Esophagus squamous epithelium (tissue), 5 donors: ENCODE data around the gene NOL9. TPM values are rescaled to one million over a fixed set of nuclear protein-coding genes. Genes with fewer than 3 reads are reported as not detected.

Source experiments
- DNase-seq: peaks from one replicate; lab custom pipeline; 2025; lab: John Stamatoyannopoulos, UW
- H3K27ac ChIP-seq, 4 donors: fragments of 200-600 bp; sonication (generic); one replicate each; pipeline ENCODE4 v1.5.1; 2016 to 2019; ENCODE audit warnings: mild to moderate bottlenecking in 1 of 4
- H3K27me3 ChIP-seq, 4 donors: fragments of 200-600 bp; sonication (generic); 1 replicate in 3 of 4; 2 replicates in 1 of 4; pipeline versions ENCODE4 v1.5.1 to v1.6.0; 2017 to 2021; ENCODE audit warnings: antibody characterized with exemption in 1 of 4
- H3K36me3 ChIP-seq, 3 donors: fragments of 200-600 bp; sonication (generic); one replicate each; pipeline ENCODE4 v1.5.1; 2016 to 2019
- H3K4me1 ChIP-seq, 3 donors: fragments of 200-600 bp; sonication (generic); one replicate each; pipeline ENCODE4 v1.5.1; 2017 to 2019
- H3K4me3 ChIP-seq, 4 donors: fragments of 200-600 bp; sonication (generic); 1 replicate in 3 of 4; 2 replicates in 1 of 4; pipeline ENCODE4 v1.5.1; 2016 to 2019; ENCODE audit warnings: mild to moderate bottlenecking in 2 of 4, moderate library complexity in 1 of 4
- H3K9me3 ChIP-seq, 3 donors: fragments of 200-600 bp; sonication (generic); one replicate each; pipeline ENCODE4 v1.5.1; 2016 to 2019
- POLR2A ChIP-seq, 4 donors: fragments of 450-650 bp; IDR thresholded peaks; one replicate each; pipeline ENCODE4 v1.6.1; 2017; ENCODE audit warnings: antibody characterized with exemption in 4 of 4, mild to moderate bottlenecking in 4 of 4, moderate library complexity in 3 of 4
- WGBS, 2 donors: methylation state at CpG; one replicate each; pipeline ENCODE4 v1.1.5; 2018; 5-methylcytosine and 5-hydroxymethylcytosine counted together
- intact Hi-C: fragments of 100-400 bp; cut with DNase I; formaldehyde crosslinking; loops from one replicate; pipeline ENCODE4 v1.15.0; 2022
- total RNA-seq, 4 donors: library from RNA; depleted of rRNA; stranded (reverse); fragments of >200 nt; gene quantifications; one replicate each; pipeline ENCODE4 v1.1.0, GENCODE V29; 2016
- TF ChIP-seq, protein P1 (sequence below), 6 experiments: fragments of 450-650 bp in 4 of 6; fragments of 200-600 bp in 2 of 6; sonication (generic) in 2 of 6; IDR thresholded peaks; one replicate each; pipeline ENCODE4 v1.5.1; 2016 to 2019; ENCODE audit warnings: antibody characterized with exemption in 6 of 6, mild to moderate bottlenecking in 4 of 6, moderate library complexity in 4 of 6
- donor health status: DM: yes; HTN: yes; CAD: no.

Gene NOL9
- total RNA-seq, 4 donors from 2014 or later = 13.0 to 36.4 (median 22.3) TPM

DNA sequence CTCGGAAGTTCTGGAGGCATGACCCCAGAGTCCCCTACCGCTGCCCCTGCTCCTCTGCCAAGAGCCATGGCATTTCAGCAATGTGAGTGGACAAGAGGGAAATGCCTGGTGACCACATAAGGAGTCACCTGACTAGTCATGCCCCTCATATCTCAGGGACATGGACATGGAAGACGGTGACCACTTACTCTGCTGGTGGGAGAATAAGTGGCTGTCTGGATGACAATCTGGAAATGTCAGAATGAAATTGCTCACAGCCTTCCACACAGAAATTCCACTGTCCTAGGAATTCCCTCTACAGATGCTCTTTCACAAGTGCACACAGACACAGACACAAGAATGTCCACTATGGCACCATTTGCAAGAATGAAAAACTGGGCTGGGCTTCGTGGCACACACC lies 38.5 kb downstream of the NOL9 start:
- Histone ChIP-seq H3K27ac (no peak overlapping the region), H3K27me3 (no peaks in the 10 kb centered on the region), H3K36me3 (no peaks in the 10 kb centered on the region), H3K4me3 (no peak overlapping the region), H3K4me1 (peaks cover 16 to 41% (median 22%) of the 10 kb centered on the region in 3 donors), H3K9me3 (no peaks in the 10 kb centered on the region)
- no peak for TF ChIP-seq POLR2A (IDR thresholded peaks at IDR 0.05)
- TF ChIP-seq, protein P1, sequence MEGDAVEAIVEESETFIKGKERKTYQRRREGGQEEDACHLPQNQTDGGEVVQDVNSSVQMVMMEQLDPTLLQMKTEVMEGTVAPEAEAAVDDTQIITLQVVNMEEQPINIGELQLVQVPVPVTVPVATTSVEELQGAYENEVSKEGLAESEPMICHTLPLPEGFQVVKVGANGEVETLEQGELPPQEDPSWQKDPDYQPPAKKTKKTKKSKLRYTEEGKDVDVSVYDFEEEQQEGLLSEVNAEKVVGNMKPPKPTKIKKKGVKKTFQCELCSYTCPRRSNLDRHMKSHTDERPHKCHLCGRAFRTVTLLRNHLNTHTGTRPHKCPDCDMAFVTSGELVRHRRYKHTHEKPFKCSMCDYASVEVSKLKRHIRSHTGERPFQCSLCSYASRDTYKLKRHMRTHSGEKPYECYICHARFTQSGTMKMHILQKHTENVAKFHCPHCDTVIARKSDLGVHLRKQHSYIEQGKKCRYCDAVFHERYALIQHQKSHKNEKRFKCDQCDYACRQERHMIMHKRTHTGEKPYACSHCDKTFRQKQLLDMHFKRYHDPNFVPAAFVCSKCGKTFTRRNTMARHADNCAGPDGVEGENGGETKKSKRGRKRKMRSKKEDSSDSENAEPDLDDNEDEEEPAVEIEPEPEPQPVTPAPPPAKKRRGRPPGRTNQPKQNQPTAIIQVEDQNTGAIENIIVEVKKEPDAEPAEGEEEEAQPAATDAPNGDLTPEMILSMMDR (IDR thresholded peaks at IDR 0.05) = no peak
- no peak for DNase-seq
- intact Hi-C loops = no loop called here
- 90 to 93% methylated on average over 4 of the region's 4 CpGs for WGBS, 2 donors

DNA sequence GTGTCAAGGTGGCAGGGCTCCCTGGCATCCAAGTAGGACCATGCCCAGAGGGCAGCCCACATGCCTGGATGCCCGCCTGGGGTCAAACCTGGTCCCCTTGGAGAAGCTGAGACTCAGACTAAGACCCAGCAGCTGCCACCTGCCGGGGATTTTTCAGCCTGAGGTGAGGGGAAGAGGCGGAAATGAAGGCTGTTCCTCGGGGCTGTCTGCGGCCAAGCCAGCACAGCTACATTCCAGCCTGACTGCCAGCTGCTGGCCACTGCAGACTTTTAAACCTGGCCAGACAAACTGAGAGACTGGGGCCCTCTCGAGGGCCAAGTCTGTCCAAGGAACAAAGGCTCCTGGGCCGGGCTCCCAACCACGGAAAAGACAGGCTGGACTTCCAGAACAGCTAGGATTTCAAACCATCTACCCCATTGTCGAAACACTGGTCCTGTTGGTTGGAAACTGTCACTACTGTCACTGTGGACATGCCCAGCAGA lies 41.0 kb downstream of the NOL9 start:
- Histone ChIP-seq H3K36me3 (no peaks in the 10 kb centered on the region), H3K9me3 (no peaks in the 10 kb centered on the region), H3K27me3 (peaks cover 0 to 9% (median 0%) of the 10 kb centered on the region in 4 donors), H3K4me3 (no peak overlapping the region), H3K27ac (no peak overlapping the region), H3K4me1 (peaks cover 0 to 17% (median 7%) of the 10 kb centered on the region in 3 donors)
- TF ChIP-seq POLR2A (IDR thresholded peaks at IDR 0.05) = no peak
- TF ChIP-seq, protein P1 (IDR thresholded peaks at IDR 0.05) = no peak
- no peak for DNase-seq
- WGBS, 2 donors = 44 to 50% methylated on average over 3 to 5 of the region's 9 CpGs
- intact Hi-C loops = no loop called here

DNA sequence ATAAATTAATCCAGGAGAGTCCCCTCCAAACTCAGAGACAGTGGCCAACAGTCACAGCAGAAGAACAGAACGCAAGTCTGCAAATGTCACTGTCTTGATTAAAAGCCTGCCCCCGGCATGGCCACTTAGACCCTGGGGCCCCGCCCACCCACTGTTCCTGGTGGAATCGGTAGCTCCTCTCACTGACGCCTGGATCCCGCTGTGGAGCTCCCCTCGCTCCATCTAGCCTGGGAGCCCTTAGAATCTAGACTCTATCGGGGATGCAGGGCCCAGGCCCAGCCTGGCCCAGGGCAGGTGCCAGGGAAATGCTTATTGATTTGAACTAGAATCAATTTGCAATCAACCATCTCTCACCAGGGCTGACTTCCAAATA lies 41.4 kb downstream of the NOL9 start:
- TF ChIP-seq POLR2A (IDR thresholded peaks at IDR 0.05) = no peak
- TF ChIP-seq, protein P1 (IDR thresholded peaks at IDR 0.05) = no peak
- DNase-seq = no peak
- H3K4me1 ChIP-seq = peaks cover 0 to 17% (median 7%) of the 10 kb centered on the region in 3 donors
- intact Hi-C loops = no loop called here
- peaks cover 0 to 13% (median 0%) of the 10 kb centered on the region in 4 donors for H3K27me3 ChIP-seq
- H3K4me3 ChIP-seq = no peak overlapping the region
- H3K27ac ChIP-seq = no peak overlapping the region
- H3K9me3 ChIP-seq = no peaks in the 10 kb centered on the region
- WGBS, 2 donors = 68 to 72% methylated on average over 7 to 8 of the region's 8 CpGs
- H3K36me3 ChIP-seq = no peaks in the 10 kb centered on the region

DNA sequence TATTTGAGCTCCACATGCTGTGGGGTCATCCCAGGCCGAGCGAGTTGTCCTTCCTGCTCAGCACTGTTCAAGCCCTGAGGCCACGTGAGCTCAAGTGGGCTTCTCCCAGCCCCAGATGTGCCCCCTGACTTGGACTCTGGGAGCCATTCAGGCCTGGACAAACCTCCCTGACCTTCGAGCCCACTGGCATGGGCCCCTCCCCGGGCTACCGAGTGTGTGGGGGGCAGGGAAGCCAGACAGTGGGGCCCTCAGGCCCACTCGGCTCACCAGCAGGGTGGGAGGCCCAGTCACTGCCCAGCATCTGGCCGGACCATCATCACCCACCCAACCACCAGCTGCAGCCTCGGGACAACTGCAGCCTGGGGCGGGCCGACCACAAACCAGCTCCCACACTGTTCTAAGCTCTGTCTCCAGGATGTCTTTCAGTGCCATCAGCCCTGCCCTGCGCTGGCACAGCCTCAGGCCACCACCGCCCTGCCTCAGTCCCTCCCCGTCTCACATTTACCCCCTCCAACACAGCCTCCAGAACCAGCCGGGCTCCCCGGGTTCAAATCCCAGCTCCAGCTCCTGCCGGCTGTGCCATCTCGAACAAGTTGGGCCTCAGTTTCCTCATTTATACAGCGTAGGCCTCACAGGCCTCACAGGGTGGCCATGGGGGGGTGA lies 41.9 kb downstream of the NOL9 start:
- intact Hi-C loops = no loop called here
- H3K27ac ChIP-seq = no peak overlapping the region
- peaks cover 0 to 17% (median 7%) of the 10 kb centered on the region in 3 donors for H3K4me1 ChIP-seq
- no peak for TF ChIP-seq POLR2A (IDR thresholded peaks at IDR 0.05)
- TF ChIP-seq, protein P1 (IDR thresholded peaks at IDR 0.05) = no peak
- no peaks in the 10 kb centered on the region for H3K36me3 ChIP-seq
- no peak overlapping the region for H3K4me3 ChIP-seq
- no peak for DNase-seq
- peaks cover 0 to 15% (median 0%) of the 10 kb centered on the region in 4 donors for H3K27me3 ChIP-seq
- H3K9me3 ChIP-seq = no peaks in the 10 kb centered on the region
- WGBS, 2 donors = 84 to 92% methylated on average over 11 of the region's 19 CpGs

DNA sequence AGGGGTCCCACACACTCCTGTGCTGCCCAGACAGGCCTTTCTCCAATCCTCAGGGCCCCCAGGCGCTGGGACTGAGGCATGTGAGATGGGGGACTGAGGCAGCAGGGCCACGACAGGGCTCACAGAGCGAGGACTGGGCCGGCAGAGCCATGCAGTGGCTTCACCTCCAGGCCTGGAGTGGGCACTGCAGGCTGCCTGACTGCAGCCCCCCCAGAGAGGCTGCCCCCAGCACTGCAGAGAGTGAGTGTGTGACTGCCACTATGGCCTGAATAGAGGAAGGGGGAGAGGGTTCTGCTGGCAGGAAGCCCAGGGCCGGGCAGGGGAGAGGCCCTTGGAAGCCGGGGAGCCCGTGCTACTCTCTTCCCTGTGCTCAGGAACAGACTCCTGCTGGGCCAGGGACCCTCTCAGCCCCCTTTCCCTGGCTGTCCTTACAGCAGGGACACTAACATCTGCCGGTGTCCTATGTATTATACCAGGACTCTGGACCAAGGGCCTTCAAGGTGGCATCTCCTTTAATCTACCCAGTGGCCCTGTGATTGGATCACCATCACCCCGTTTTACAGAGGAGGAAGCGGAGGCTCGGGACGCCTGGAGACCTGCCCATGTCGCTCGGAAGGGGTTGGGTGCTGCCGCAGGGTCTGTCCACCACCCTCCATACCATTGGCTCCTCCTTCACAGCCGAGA lies 42.6 kb downstream of the NOL9 start:
- H3K4me1 ChIP-seq = peaks cover 0 to 17% (median 7%) of the 10 kb centered on the region in 3 donors
- no peak for DNase-seq
- TF ChIP-seq, protein P1 (IDR thresholded peaks at IDR 0.05) = no peak
- no peak for TF ChIP-seq POLR2A (IDR thresholded peaks at IDR 0.05)
- H3K27me3 ChIP-seq = peaks cover 0 to 15% (median 0%) of the 10 kb centered on the region in 4 donors
- WGBS, 2 donors = 83 to 93% methylated on average over 5 to 8 of the region's 16 CpGs
- H3K36me3 ChIP-seq = no peaks in the 10 kb centered on the region
- H3K9me3 ChIP-seq = no peaks in the 10 kb centered on the region
- intact Hi-C loops = no loop called here
- no peak overlapping the region for H3K4me3 ChIP-seq
- no peak overlapping the region for H3K27ac ChIP-seq
